ENCODE measurements around the gene UBXN7.
"Not testable (repeated sequence)": the region's sequence is repeated elsewhere in the genome, so short reads cannot be mapped to it uniquely, and the experiment has no call there.

UBXN7 gene

DNA sequence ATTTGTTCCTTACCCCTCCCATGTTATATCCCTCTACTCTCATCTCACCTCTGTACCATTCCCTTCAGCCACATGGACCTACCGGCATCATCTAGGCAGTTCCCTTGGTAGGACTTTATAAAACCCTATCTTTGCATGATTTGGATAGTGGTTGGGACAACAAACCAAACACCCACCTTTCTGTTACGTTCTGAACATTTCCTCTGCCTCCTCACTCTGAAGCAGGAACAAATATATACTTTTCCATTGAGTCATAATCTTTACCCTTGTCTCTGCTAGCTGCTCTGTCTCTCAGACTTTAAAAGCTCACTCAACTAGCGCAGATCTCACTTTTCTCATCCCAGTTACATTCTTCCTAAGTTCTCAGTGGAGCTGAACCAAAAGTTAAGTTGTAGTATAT is 17.8 kb downstream of the UBXN7 start:
- no peak for DNase-seq

DNA sequence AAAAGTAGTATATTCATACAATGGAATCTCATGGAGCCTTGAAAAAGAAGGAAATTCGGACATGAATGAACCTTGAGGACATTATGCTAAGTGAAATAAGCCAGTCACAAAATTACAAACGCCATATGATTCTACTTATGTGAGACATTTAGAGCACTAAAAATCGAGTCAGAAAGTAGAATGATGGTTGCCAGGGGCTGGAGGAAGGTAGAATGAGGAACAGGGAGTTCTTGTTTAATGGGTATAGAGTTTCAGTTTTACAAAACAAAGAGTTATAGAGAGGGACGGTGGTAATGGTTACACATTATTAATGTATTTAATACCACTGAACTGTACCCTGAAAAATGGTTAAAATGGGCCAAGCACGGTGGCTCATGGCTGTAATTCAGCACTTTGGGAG is 19.5 kb downstream of the UBXN7 start:
- DNase-seq = no peak

DNA sequence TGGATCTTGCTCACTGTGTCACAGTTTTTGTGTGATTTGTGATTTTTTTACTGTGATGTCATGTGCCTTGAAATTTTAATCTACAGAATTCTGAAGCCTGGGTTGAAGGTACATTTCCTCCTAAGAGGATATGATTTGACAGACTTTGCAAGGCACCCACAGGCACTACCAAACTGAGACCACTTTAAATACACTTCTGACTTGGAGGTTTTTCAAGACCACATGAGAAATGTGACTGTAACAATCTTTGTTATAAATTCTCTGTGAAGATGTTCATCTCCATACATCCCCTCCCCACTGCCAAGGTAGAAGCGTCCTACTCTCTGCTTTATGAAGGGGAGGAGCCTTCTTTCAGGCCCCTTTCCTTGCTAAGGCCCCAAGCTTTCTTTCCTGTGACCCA is 22.8 kb downstream of the UBXN7 start:
- DNase-seq = no peak

DNA sequence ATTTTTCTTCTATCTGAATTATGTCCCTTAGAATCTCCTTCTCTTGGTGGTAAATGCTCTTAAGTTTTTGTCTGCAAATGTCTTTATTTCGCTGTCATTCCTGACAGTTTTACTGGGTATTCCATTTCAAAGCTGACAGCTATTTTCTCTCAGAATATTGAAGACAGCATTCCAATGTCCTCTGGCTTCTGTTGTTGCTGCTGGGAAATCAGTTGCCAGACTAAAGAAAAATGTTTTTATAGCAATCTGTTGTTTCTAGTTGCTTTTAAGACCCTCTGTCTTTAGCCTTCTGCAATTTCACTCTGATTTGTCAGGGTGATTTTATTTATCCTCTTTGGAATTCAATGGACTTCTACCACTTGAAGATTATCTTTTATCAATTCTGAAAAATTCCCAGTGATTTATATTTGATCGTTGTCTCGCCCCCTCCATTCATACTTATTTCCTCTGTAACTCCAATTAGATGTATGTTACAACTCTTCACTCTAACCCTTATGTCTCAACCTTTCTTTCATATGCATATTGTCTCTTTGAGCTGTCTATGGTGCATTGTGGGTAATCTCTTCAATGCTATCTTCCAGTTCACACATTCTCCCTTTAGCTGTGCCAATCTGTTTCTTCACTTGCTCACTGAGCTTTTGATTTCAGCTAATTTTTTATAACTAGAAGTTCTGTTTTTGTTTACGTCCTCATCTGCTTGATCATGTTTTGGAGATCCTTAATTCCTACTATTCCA is 23.5 kb downstream of the UBXN7 start:
- DNase-seq = no peak

DNA sequence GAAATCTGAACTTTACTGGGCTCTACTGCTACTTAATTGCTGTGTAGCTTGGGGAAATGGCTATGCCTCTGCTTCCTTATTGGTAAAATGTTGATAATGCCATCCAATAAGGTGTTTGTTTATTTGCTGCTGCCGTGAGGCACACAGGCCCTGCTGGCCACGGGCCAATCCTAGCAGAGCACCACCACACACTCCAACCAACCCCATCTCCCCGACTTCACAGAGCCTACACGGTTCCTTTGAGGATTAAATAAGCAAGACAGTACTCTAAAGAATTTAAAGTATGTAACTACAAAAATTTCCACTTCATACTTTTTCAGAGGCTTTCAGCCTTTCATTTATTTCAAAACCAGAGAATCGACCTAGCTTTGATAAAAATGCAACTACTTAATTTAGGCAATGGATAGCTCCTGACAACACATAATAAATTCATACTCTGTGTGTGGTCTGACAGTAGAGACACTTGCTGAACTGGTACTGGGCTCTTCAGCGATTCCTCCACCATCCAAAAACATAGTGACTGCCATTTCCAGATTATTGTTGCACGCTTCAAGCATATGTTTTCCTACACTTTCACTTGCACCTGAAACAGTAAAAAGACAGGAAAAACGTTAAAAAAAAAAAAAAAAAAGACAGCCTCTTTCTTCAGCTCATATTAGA is 25.3 kb downstream of the UBXN7 start:
- no peak for DNase-seq

DNA sequence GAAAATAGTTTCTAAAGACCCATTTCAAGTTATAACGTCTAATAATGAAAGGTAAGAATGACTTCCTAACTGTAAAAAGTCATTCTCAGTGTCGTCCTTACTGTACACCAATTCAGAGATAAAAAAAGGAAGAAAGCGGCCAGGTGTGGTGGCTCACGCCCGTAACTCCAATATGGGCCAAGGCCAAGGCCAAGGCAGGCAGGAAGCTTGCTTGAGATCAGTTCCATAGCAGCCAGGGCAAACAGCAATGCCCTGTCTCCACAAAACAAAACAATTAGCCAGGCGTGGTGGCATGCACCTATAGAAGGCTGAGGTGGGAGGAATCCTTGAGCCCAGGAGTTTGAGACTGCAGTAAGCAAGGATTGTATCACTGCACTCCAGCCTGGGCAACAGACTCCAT is 31.9 kb downstream of the UBXN7 start:
- DNase-seq = no peak

DNA sequence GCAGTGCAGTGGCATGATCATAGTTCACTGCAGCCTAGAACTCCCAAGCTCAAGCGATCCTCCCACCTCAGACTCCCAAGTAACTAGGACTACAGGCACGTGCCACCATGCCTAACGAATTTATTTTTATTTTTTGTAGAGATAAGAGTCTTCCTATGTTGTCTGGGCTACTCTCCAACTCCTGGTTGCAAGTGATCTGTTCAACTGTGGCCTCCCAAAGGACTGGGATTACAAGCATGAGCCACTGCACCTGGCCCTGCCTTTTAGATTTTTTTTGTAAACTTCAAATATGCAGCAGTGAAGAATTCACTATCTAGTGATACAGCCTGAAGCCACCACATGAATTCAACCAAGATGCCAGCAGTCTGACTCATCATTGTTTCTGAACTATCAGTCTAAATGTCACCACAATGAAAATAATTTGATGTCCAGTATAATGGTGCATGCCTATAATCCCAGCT is 32.7 kb downstream of the UBXN7 start:
- DNase-seq = no peak

DNA sequence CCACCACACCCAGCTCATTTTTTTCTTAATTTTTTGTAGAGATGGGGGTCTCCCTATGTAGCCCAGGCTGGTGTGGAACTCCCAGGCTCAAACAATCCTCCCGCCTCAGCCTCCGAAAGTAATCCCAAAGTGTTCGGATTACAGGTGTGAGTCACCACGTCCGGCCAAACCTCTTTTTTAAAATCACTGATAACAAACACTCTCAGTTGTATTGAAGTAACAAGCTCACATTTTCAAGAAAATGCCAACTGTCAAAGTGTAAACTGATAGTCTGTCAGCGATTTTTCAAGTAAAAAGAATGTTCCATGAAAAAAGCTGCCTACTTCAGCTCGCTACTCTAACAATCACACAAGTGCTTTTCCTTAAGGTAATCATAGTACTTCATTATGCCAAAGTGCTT is 33.4 kb downstream of the UBXN7 start:
- DNase-seq = no peak

DNA sequence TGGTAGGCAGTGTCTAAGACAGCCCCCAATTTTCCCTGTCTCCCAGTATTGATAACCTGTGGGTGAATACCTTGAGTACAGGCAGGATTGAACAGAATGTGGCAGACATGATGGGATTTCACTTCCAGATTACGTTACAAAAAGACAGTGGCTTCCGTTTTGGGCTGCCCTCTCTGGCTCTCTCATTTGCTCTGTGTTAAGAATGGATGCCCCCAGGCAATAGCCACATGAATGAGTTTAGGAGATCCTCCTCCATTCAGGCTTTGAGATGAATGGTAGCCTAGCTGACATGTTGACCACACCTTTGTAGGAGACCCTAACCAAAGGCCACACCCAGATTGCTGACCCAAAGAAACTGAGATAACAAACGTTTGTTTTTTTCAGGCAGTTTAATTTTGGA is 34.3 kb downstream of the UBXN7 start:
- no peak for DNase-seq

DNA sequence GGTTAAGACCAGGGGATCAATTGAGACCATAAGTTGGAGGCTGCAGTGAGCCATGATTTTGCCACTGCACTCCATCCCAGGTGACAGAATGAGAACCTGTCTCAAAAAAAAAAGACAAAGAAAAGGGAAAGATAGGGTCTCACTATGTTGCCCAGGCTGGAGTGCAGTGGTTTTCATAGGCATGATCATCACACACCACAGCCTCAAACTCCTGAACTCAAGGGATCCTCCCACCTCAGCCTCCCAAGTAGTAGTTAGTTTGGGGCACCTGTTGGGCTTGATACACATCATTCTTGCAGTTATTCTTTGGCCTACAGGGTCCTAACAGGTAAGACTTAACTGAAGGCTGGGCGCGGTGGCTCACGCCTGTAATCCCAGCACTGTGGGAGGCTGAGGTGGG is 42.1 kb downstream of the UBXN7 start:
- DNase-seq = no peak

DNA sequence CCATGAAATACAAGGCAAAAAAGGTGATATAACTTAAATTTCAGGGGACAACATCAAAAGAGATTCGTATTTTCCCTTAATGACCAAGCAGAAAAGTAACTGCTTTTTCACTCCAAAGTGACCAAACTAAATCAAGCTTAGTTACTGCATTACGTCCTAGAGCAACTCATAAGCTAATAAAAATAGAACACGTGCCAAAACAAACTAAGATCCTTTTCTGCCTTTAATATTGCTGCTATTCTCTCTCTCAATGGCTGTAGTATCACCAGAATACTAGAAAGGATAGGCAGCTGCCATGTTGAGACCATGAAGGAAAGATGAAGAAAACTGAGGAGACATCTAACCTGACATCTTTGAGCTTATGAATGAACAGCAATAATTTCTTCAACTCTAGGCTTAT is 43.3 kb downstream of the UBXN7 start:
- DNase-seq = no peak

DNA sequence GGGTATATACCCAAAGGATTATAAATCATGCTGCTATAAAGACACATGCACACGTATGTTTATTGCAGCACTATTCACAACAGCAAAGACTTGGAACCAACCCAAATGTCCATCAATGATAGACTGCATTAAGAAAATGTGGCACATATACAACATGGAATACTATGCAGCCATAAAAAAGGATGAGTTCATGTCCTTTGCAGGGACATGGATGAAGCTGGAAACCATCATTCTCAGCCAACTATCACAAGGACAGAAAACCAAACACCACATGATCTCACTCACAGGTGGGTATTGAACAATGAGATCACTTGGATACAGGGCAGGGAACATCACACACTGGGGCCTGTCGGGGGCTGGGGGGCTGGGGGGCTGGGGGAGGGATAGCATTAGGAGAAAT is 44.3 kb downstream of the UBXN7 start:
- DNase-seq = not testable (repeated sequence)

DNA sequence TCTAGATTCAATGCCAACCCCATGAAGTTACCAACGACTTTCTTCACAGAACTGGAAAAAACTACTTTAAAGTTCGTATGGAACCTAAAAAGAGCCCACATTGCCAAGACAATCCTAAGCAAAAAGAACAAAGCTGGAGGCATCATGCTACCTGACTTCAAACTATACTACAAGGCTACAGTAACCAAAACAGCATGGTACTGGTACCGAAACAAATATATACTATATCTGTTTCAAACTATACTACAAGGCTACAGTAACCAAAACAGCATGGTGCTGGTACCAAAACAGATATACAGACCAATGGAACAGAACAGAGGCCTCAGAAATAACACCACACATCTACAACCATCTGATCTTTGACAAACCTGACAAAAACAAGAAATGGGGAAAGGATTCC is 45.4 kb downstream of the UBXN7 start:
- not testable (repeated sequence) for DNase-seq

DNA sequence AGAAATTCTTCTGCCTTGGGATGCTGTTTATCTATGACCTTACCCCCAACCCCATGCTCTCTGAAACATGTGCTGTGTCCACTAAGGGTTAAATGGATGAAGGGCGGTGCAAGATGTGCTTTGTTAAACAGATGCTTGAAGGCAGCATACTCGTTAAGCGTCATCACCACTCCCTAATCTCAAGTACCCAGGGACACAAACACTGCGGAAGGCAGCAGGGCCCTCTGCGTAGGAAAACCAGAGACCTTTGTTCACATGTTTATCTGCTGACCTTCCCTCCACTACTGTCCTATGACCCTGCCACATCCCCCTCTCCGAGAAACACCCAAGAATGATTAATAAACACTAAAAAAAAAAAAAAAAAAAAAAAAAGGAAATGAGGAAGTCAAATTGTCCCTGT is 46.2 kb downstream of the UBXN7 start:
- DNase-seq = not testable (repeated sequence)

DNA sequence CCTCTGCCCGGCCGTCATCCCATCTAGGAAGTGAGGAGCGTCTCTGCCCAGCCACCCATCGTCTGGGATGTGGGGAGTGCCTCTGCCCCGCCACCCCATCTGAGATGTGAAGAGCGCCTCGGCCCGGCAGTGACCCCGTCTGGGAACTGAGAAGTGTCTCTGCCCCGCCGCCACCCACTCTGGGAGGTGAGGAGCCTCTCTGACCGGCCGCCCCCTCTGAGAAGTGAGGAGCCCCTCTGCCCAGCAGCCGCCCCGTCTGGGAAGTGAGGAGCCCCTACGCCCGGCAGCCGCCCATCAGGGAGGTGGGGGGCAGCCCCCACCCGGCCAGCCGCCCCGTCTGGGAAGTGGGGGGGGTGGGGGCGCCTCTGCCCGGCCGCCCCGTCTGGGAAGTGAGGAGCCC is 46.8 kb downstream of the UBXN7 start:
- DNase-seq = not testable (repeated sequence)

DNA sequence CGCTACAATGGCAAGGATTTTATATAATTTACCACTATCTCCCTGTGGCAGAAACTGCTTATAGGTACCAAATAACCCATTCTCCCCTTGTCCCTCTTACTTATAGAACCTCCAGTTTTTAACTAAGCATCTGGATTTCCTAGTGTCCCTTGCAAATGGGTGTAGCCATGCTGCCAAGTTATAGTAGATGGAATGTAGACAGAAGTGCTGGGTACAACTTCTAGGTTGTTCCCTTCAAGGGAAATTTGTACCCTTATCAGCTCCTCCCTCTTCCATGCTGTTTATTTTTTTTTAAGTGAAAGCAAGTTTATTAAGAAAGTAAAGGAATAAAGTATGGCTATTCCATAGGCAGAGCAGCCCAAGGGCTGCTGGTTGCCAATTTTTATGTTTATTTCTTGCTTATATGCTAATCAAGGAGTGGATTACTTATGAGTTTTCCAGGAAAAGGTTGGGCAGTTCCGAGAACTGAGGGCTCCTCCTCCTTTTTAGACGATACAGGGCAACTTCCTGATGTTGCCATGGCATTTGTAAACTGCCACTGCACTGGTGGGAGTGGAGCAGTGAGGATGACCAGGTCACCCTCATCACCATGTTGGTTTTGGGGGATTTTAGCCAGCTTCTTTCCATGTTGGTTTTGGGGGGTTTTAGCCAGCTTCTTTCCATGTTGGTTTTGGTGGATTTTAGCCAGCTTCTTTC is 53.9 kb downstream of the UBXN7 start:
- no peak for DNase-seq

DNA sequence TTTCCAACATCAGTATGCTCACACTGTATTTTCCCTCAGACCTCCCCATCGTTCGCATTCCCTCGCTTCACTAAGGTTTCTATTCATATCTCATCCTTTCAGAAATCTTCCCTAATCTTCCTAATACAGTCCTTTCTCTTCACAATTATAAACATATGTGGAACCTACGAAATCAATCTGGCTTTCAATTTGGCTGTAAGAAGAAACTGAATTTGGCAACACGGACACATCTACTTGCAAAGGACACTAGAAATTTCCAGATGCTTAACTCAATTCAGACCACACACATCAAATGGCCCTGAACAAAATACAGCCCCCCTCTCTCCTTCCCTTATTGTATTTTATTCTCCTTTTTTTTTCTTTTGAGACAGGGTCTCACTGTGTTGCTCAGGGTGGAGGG is 54.9 kb downstream of the UBXN7 start:
- no peak for DNase-seq

DNA sequence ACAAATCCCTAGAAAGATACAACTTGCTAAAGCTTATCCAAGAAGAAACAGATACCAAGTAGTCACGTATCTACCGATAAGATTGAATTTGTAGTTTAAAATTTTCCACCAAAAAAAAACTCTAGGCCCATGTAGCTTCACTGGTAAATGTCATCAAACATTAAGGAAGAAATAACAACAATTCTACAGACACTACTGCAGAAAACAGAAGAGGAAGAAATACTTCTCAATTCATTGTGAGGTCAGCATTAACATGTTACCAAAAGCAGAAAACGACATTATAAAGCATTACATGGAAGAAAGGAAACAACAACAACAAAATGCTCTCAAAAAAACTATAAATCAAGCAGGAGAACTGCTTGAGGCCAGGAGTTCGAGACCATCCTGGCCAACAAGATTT is 66.5 kb downstream of the UBXN7 start:
- DNase-seq = no peak

DNA sequence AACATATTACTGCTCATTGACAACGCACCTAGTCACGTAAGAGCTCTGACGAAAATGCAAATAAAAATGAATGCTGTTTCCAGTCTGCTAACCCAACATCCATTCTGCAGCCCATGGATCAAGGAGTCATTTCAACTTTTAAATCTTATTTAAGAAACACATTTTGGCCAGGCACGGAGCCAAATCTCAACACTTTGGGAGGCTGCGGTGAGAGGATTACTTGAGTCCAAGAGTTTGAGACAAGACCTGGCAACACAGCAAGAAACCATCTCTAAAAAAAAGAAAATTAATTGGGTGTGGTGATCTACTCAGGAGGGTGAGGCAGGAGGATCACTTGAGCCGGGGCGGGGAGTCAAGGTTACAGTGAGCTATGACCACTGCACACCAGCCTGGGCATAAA is 71.6 kb downstream of the UBXN7 start:
- DNase-seq = no peak

DNA sequence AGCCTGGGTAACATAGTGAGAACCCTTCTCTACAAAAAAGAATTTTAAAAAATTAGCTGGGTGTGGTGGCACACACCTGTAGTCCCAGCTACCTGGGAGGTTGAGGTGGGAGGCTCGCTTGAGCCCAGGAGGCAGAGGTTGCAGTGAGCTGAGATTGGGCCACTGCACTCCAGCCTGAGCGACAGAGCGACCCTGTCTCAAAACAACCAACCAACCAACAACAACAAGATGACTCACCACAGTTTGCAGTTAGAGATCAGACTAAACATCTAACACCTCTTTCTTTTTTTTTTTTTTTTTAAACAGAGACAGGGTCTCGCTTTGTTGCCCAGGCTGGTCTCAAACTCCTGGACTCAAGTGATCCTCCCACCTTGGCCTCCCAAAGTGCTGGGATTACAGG is 73.7 kb downstream of the UBXN7 start:
- DNase-seq = not testable (repeated sequence)

DNA sequence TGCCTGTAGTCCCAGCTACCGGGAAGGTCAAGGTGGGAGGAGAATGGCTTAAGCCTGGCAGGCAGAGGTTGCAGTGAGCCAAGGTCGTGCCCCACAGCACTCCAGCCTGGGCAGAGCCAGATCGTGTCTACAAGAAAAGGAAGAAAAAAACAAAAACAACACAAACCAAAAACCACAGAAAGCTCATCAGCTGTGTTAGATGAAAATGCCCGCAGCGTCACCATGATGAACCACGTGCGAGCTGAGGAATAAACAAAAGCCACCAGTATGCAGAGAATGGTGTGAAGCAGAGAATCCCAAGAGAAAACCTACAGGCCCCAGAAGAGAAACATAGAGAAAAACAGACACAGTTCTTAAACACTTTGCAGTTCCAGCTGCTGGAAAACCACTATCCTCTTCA is 74.3 kb downstream of the UBXN7 start:
- no peak for DNase-seq

DNA sequence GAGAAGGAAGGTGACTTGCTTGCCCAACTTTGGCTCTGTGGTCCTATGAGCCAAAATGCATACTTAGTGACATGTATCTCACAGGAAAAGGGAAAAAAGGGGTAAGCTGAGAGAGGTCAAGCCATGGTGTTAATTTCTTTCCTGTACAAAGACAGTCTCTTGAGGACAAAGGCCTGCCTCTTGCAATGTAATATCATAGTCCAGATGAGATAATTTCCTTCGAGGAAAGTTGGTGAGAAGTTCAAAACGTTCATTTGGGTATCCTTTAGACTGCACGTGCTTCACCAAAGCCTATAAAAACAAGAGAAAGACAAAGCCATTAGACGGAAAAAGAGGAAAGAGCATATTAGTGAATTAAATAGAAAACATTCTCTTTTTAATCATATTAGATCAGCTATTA is 75.7 kb downstream of the UBXN7 start:
- DNase-seq = no peak

DNA sequence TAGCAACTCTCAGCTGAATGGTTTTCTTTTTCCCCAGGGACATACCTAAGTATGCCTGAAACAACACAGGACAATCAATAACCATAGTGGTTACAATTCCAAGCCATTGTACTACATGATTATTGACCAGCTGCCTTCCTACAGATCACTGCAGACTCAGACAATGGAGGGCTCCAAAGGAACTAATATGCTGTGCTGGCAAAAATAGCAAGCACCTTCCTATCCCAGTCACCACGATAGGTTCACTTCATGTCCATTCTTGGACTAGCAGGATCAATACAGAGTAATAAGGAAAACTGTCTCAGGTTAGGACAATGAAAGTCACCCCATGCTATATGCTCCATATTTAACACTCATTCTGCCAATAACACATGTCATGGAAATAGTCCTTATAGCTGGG is 76.6 kb downstream of the UBXN7 start:
- DNase-seq = no peak

DNA sequence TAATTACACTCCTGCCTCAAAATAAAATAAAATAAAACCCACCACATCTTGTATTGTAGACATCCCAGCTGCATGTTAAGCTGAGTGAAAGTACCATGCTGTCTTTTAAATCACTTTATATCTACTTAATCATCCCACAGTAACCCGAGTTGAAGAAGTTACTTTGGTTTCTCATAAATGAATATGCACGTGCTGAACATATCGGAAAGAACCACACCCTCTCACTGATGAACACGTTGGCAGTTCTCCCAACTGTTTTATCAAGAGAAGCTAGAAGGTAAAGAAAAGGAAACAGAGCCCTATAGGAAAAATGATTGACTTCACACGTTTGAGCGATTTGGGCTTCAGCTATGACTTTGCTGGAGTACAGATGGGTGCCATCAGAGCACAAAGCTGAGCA is 78.1 kb downstream of the UBXN7 start:
- no peak for DNase-seq

Measured in NCI-H524 (cell line).